ENCODE results near the gene SCUBE3.
A peak's percentile ranks its signal among the peaks of the same experiment; 100 is the strongest.

Gene SCUBE3

GRCh38 chr6:35181933-35182612 lies 31.7 kb upstream of the SCUBE3 start:
- DNase-seq, result no peak

GRCh38 chr6:35183281-35183680 lies 30.5 kb upstream of the SCUBE3 start:
- no peak for DNase-seq

- DNase-seq, result peak; percentile 49
Observed at GRCh38 chr6:35183935-35184334, 29.8 kb upstream of the SCUBE3 start.

GRCh38 chr6:35184580-35185301 lies 29.0 kb upstream of the SCUBE3 start:
- DNase-seq, result no peak

- no peak for DNase-seq
Observed at GRCh38 chr6:35185302-35185681, 28.5 kb upstream of the SCUBE3 start.

GRCh38 chr6:35185971-35186370 lies 27.8 kb upstream of the SCUBE3 start:
- no peak for DNase-seq

GRCh38 chr6:35186571-35186970 lies 27.2 kb upstream of the SCUBE3 start:
- DNase-seq, result no peak

DNA sequence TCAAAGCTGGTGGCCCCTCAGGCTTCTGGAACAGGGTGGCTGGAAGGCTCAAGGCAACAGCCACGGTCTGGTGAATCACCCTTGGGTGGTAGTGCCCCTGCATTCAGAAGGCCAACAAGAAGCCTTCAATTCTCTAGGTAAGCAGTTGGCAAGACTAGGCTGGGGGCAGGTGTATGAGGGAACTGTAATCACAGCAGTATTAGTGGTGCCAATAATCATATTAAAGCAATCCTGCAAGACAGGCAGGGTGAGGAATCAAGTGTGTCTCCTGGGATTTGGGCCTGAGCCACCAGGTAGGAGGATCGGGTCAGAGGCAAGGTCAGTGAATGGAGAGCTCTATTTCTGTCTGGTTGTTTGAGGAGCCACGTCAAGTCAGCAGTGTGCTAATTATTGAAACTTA lies 24.9 kb upstream of the SCUBE3 start:
- DNase-seq, result no peak

GRCh38 chr6:35190306-35190705 lies 23.4 kb upstream of the SCUBE3 start:
- DNase-seq, result no peak

DNA sequence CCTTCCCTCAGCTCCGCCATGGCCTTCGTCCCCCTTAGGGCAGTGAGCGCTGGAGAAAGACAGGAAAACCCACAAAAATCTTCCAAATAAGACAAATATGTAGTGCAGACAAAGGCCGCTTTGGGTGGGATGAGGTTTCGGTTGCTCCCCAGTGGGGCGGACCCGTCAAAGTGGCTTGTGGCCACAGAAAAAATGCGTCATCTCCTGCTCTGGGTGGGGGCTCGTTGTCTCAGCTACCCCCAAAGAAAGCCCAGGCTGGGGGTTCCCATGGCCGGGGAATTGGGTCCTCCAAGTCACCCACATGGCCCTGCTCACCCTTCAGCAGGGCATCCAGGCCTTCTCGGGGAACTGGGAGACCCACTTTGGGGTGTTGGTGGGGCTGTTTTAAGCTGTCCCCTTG lies 21.9 kb upstream of the SCUBE3 start:
- no peak for DNase-seq

- no peak for DNase-seq
Observed at GRCh38 chr6:35192301-35192860, 21.4 kb upstream of the SCUBE3 start.

GRCh38 chr6:35194390-35194789 lies 19.4 kb upstream of the SCUBE3 start:
- no peak for DNase-seq

- DNase-seq, result peak; percentile 29
Observed at GRCh38 chr6:35195120-35195780, 18.5 kb upstream of the SCUBE3 start.

GRCh38 chr6:35197196-35197595 lies 16.6 kb upstream of the SCUBE3 start:
- DNase-seq, result no peak

- no peak for DNase-seq
Observed at GRCh38 chr6:35199866-35200265, 13.9 kb upstream of the SCUBE3 start.

DNA sequence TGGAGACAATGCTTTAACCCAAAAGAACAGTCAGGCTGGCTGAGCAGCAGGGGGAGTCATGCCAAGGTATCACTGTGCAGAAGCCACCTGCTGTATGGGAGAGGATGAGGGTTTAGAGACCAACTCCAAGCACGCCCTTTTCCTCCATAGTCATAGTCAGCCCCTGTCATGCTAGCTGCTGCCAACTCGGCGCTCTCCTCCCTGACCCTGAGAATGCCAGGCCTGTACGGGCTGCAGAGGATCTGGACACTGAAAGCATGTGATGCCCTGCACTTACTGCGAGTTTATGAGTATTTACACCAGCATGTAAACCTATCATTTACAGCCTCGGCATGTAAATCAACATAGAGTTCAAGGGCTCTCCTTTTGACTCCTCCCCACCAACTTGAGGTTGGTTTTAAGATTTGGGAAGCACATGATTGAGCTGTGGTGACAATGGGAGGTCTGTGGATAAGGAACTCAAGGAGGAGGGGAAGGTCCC lies 11.7 kb upstream of the SCUBE3 start:
- DNase-seq, result peak; percentile 31

DNA sequence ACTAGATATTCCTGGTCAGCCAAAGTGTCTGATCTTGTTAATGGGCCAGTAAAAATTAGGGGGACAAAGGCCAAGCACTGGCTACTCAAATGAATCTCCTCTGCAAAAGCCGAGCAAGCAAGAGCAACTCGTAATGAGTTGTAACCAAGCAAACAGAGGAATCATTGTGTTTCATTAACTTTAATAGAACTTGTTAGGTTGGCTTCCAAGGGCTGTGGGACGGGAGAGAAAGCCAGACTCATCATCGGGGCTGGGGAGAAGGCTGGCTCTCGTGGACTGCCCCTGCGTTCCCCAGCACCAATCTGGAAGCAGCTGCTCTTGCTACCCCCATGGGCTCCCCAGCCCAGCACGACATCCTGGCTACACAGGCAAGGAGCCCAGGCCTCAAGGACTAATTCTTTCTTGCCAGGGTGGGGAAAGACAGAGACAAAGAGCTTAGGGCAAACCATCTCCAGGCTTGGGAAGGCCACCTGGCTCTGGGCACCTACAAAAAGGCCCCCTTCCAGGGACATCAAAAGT lies 10.5 kb upstream of the SCUBE3 start:
- no peak for DNase-seq

DNA sequence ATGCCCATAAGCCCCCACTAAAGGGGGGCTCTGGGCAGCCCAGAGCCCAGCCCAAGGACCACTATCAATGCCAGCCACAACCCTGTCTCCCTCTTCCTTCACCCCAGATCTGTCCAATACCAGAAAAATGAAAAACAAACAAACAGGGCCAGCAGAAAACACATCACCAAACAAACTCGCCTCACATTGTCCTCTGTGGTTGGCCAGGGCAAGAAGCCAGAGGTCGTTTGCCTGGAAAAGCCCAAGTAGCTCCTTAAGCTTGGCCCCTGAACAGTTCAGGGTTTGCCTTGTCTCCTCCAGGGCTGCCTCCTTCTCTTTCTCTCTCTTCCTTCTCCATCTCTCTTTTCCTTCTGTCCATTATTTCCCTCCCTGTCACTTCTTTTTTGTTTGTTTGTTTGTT lies 10.1 kb upstream of the SCUBE3 start:
- no peak for DNase-seq

GRCh38 chr6:35206346-35206745 lies 7.4 kb upstream of the SCUBE3 start:
- no peak for DNase-seq

DNA sequence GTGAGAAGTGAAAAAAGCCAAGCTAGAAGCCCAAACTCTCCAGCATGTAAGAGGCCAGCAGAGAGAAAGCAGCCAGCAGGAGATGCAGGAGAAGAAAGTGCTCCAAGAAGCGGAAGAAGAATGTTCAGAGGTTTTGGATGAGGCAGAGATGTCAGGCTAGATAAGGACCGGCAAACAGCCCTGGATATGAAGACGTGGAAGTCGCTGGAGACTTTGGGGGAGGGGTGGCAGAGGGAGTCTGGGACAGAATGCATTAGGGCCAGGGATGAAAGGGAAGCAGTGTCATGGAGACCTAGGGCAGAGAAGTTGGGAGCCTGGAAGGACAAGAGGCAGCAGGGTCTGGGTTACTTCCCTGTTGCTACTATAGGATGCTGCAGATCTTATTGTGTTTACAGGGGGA lies 5.3 kb upstream of the SCUBE3 start:
- no peak for DNase-seq

DNA sequence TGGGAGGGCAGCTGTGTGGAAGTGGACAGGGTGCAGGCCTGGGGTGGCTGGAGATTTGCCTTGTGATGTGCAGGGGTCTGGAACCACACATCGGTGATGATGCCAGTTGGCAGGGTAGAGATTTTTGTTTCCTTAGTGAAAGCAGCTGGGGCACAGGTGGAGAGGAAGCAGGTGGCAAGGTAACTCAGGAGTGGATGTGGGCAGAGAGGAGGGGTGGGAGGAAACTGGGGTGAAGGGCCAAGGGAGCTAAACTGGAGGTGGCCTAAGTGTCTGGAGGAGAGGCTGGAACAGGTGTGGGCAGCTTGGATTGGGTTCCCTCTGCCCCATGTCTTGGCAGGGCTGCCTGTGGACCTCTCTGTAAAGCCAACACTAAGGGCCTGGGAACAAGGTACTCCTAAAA lies 4.7 kb upstream of the SCUBE3 start:
- no peak for DNase-seq

DNA sequence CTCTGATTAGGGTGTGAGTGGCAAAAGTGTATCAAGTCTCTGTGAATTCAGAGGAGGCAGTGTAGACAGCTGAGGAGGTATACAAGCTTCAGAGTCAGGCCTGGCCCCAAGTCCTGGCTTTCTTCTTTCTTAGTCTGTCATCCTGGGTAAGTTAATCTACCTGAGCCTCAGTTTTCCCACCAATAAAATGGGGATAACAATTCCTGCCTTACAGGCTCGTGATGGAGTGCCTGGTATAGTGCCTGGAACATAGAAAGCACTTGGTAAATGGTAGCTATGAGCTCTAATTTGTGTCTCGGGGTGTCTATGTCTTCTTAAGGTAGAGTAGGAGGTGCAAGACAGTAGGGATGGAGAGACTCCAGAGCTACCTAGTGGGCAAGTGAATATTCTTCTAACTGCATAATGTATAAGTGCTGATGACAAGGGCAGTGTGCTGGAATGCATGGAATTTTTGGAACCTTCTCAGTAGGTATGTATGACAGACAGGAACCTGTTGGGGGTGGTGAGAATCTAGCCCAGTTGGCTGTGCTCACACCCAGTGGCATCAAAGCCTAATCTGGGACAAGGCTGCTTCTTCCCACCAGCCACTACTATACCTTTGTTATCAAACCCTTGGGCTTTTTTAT lies 4.0 kb upstream of the SCUBE3 start:
- no peak for DNase-seq

DNA sequence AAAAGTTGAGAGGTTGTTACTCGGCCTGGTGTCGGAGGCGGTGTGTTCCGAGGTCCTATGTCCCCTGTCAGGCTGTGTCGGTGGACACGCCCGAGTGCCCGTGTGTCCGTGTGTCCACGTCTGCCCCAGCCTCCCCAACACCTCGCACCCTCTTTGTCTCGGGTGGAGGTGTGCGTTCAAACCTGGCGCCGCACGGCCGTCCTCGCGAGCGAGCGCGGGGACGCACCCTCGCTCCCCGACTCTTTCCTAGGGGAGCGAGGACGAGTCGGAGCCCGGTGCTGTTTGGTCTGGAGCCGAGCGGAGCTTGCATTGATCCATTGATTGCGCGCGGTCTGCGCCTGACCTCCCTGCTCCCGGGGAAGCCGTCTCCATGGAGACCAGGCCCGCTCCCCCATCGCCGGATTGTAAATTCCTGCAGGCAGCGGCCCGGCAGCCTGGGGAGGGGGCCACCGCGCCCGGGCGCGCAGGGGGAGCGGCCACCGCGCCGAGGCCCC lies 411 bp upstream of the SCUBE3 start:
- DNase-seq, result no peak

Data from OCI-M1 (cell line).